ENCODE data around the gene MYLIP. TPM values are rescaled to one million over a fixed set of nuclear protein-coding genes. Genes with fewer than 3 reads are reported as not detected.

Gene MYLIP
- total RNA-seq (2021) = 27.0 and 27.3 TPM in 2 replicates
- long read RNA-seq, partial matches to known transcripts = 7 of 11 reads
- long read RNA-seq, other reads (novel, unspliced or antisense) = 1 of 11 reads

- Histone ChIP-seq H3K27ac (ENCODE audit: insufficient read length, low read depth, low read length) (no peak within 1 kb of the TSS), H4K91ac (ENCODE audit: insufficient read length, low read depth, low read length) (no peak within 1 kb of the TSS), H2AFZ (ENCODE audit: low read length) (no peak within 1 kb of the TSS), H4K8ac (replicated peaks; ENCODE audit: insufficient read length, low read depth, low read length) (no peak within 1 kb of the TSS), H3T11ph (ENCODE audit: low read length) (no peak within 1 kb of the TSS), H3K27me3 (ENCODE audit: insufficient read depth, low read length) (no peaks in the 10 kb centered on the region), H4K20me1 (ENCODE audit: control insufficient read depth, insufficient read depth, insufficient read length) (no peaks in the 10 kb centered on the region), H4K5ac (ENCODE audit: insufficient read length, low read depth, low read length) (no peak within 1 kb of the TSS), H3K23ac (ENCODE audit: insufficient read length, low read depth, low read length) (no peak within 1 kb of the TSS), H3K4me1 (ENCODE audit: insufficient read depth, low read length) (no peaks in the 10 kb centered on the region; the same call in 1 of the 2 replicates), H3K4ac (ENCODE audit: low read depth, low read length) (no peak within 1 kb of the TSS), H3K56ac (ENCODE audit: insufficient read length, low read depth, low read length) (no peak within 1 kb of the TSS), H3K79me2 (ENCODE audit: insufficient read depth, low read length) (peaks cover 10% of the 10 kb centered on the region; the same call in 1 of the 2 replicates), H3K23me2 (ENCODE audit: insufficient read length, low read depth, low read length, poor library complexity, severe bottlenecking) (peaks cover 12% of the 10 kb centered on the region), H3K79me1 (ENCODE audit: insufficient read depth, low read depth, low read length, poor library complexity, severe bottlenecking) (no peaks in the 10 kb centered on the region), H2BK120ac (ENCODE audit: low read depth, low read length, poor library complexity, severe bottlenecking) (no peak within 1 kb of the TSS), H3K9ac (ENCODE audit: extremely low read depth, insufficient read length, low read length) (peak within 1 kb of the TSS; percentile 69), H2BK12ac (ENCODE audit: insufficient read length, low read depth, low read length) (no peak within 1 kb of the TSS), H3K4me2 (ENCODE audit: insufficient read depth, insufficient read length, low read length) (peak within 1 kb of the TSS; percentile 74), H3K18ac (ENCODE audit: insufficient read length, low read depth, low read length) (peak within 1 kb of the TSS; percentile 85), H2BK20ac (ENCODE audit: low read depth, low read length, poor library complexity, severe bottlenecking) (no peak within 1 kb of the TSS), H2AK5ac (ENCODE audit: insufficient read length, low read length) (no peak within 1 kb of the TSS), H3K14ac (ENCODE audit: insufficient read depth, low read length) (peak within 1 kb of the TSS; percentile 94; the same call in 1 of the 2 replicates), H2BK5ac (ENCODE audit: insufficient read length, low read length) (no peak within 1 kb of the TSS), H3K9me3 (ENCODE audit: control insufficient read depth, low read depth, low read length) (no peaks in the 10 kb centered on the region), H2BK15ac (ENCODE audit: low read depth, low read length) (no peak within 1 kb of the TSS)
- peak; percentile 97 for DNase-seq
- peak within 1 kb of the TSS; percentile 63 to 80 (median 69); a peak in 6 of 7 replicates for H3K27ac Mint-ChIP-seq
- peaks cover 25 to 31% of the 10 kb centered on the region in 2 experiments for H3K4me1 Mint-ChIP-seq
- peak; percentile 67 for TF ChIP-seq CTCF (conservative IDR thresholded peaks at IDR 0.05)
- H3K9me3 Mint-ChIP-seq = peaks cover 0 to 2% of the 10 kb centered on the region in 2 experiments; a peak in 1 of 5 replicates
- H3K36me3 Mint-ChIP-seq (ENCODE audit: insufficient read depth in 1 of 3, low read depth in 3 of 3) = peaks cover 21 to 32% (median 28%) of the 10 kb centered on the region in 3 experiments
- peak within 1 kb of the TSS; percentile 93 to 95 for H3K4me3 Mint-ChIP-seq
- peaks cover 6% of the 10 kb centered on the region for H3K27me3 Mint-ChIP-seq (ENCODE audit: low read depth)
- no CpG with 5 or more reads among the region's 95 CpGs for WGBS (ENCODE audit: extremely low coverage, insufficient read length, low lambda C conversion rate)
Observed at GRCh38 chr6:16128759-16129622, at the start of gene MYLIP. TSS of gene MYLIP (plus strand) at chr6:16129086. CDS start at chr6:16129323, 237 bp downstream.
